Placental epithelial cell (primary cell): ENCODE measurements around the gene GLA. TPM values are rescaled to one million over a fixed set of nuclear protein-coding genes. Genes with fewer than 3 reads are reported as not detected.

Source experiments
- total RNA-seq: library from RNA; depleted of rRNA; stranded (reverse); fragments of >200 nt; gene quantifications from 2 replicates; pipeline ENCODE4 v1.2.3, GENCODE V29; 2012

GLA gene
- 25.5 and 29.6 TPM in 2 replicates for total RNA-seq

GRCh38 chrX:101407748-101408531 is at the start of gene GLA, which contains the start of gene HNRNPH2:
TSS of gene GLA (minus strand) at chrX:101407925. CDS start at chrX:101407903, 22 bp downstream.
TSS of gene HNRNPH2 (plus strand) at chrX:101408222. CDS start at chrX:101411989, 3,767 bp downstream.

GRCh38 chrX:101390664-101391525 is 16.8 kb downstream of the GLA start, which contains the start of gene RPL36A:
TSS of gene RPL36A (plus strand) at chrX:101391011. CDS start at chrX:101391044, 33 bp downstream.

GRCh38 chrX:101385795-101386541 is 21.8 kb downstream of the GLA start, which contains the start of gene BTK:
TSS of gene BTK (minus strand) at chrX:101386191. CDS start at chrX:101375284, 10,907 bp downstream.

GRCh38 chrX:101348452-101349192 is 59.1 kb downstream of the GLA start, which contains the start of gene TIMM8A:
TSS of gene TIMM8A (minus strand) at chrX:101348742. CDS start at chrX:101348664, 78 bp downstream.

Other genes starting within 250 kb of the GLA start
- gene DRP2, start 188.1 kb downstream of the GLA start, total RNA-seq = under 0.01 and 0.11 TPM in 2 replicates
- gene TAF7L, start 116.6 kb downstream of the GLA start, total RNA-seq = under 0.01 TPM in 1 of 2 replicates, not detected in the other
- 2.8 and 3.9 TPM in 2 replicates for gene TIMM8A, start 59.2 kb downstream of the GLA start, total RNA-seq
- gene BTK, start 21.7 kb downstream of the GLA start, total RNA-seq = not detected in 2 replicates
- 158 and 599 TPM in 2 replicates for gene RPL36A, start 16.9 kb downstream of the GLA start, total RNA-seq
- gene HNRNPH2, start 297 bp upstream of the GLA start, total RNA-seq = 56.8 and 66.7 TPM in 2 replicates
- gene ARMCX4, start 77.5 kb upstream of the GLA start, total RNA-seq = 5.2 and 7.1 TPM in 2 replicates
- 56.1 and 101 TPM in 2 replicates for gene ARMCX1, start 142.6 kb upstream of the GLA start, total RNA-seq
- 23.4 and 44.4 TPM in 2 replicates for gene ARMCX6, start 210.1 kb upstream of the GLA start, total RNA-seq
- 55.4 and 65.2 TPM in 2 replicates for gene ARMCX3, start 215.2 kb upstream of the GLA start, total RNA-seq